Right atrium auricular region (tissue), 2 donors: ENCODE measurements around the gene LRRC58. TPM values are rescaled to one million over a fixed set of nuclear protein-coding genes. Genes with fewer than 3 reads are reported as not detected.

Experiments used
- DNase-seq: peaks from one replicate; pipeline ENCODE4 v3.0.0-alpha.2; 2019; ENCODE audit warnings: low spot score
- H3K27ac ChIP-seq, 2 donors: fragments of 200-600 bp; sonication (generic); 1 replicate in 1 of 2; 2 replicates in 1 of 2; pipeline ENCODE4 v1.5.1; 2016 to 2019
- H3K27me3 ChIP-seq, 2 donors: fragments of 200-600 bp; sonication (generic); one replicate each; pipeline versions ENCODE4 v1.5.1 to v1.6.0; 2017 to 2019
- H3K36me3 ChIP-seq: fragments of 200-600 bp; sonication (generic); one replicate; pipeline ENCODE4 v1.5.1; 2016
- H3K4me1 ChIP-seq, 2 donors: fragments of 200-600 bp; sonication (generic); one replicate each; pipeline versions ENCODE4 v1.5.1 to v1.6.0; 2017 to 2019
- H3K4me3 ChIP-seq, 2 donors: fragments of 200-600 bp; sonication (generic); 1 replicate in 1 of 2; 2 replicates in 1 of 2; pipeline ENCODE4 v1.5.1; 2017 to 2019; ENCODE audit warnings: mild to moderate bottlenecking in 1 of 2, moderate library complexity in 1 of 2
- H3K9me3 ChIP-seq, 2 donors: fragments of 200-600 bp; sonication (generic); one replicate each; pipeline ENCODE4 v1.5.1; 2019
- CTCF ChIP-seq, 2 donors: fragments of 200-600 bp; sonication (generic); IDR thresholded peaks; one replicate each; pipeline ENCODE4 v1.5.1; 2019; ENCODE audit warnings: antibody characterized with exemption in 2 of 2
- microRNA counts, 2 donors: library from miRNA; unstranded; fragments of <30 nt; microRNA quantifications; one replicate each; lab custom pipeline; 2016 to 2017
- total RNA-seq, 2 donors: library from RNA; depleted of rRNA; stranded (reverse); fragments of >200 nt; gene quantifications; one replicate each; pipeline ENCODE4 v1.1.0, GENCODE V29; 2016

The LRRC58 gene
- total RNA-seq, 2 donors from 2014 or later: 15.9 to 17.5 TPM

- TF ChIP-seq CTCF (IDR thresholded peaks at IDR 0.05): no peak
- H3K4me3 ChIP-seq: no peak overlapping the region
- no peaks in the 10 kb centered on the region for H3K9me3 ChIP-seq
- no peaks in the 10 kb centered on the region for H3K27me3 ChIP-seq
- H3K27ac ChIP-seq: no peak overlapping the region
- no peak for DNase-seq
- no peaks in the 10 kb centered on the region for H3K36me3 ChIP-seq
- no peaks in the 10 kb centered on the region for H3K4me1 ChIP-seq
These were observed 73.5 kb downstream of the LRRC58 start for GRCh38 chr3:120275618-120276017.

- H3K27ac ChIP-seq: no peak overlapping the region
These were observed 74.4 kb downstream of the LRRC58 start for GRCh38 chr3:120274739-120275167.

More at GRCh38 chr3:120274739-120275167, 74.4 kb downstream of the LRRC58 start:
- H3K27me3 ChIP-seq: no peaks in the 10 kb centered on the region
- no peak for TF ChIP-seq CTCF (IDR thresholded peaks at IDR 0.05)
- no peak for DNase-seq
- H3K4me1 ChIP-seq: no peaks in the 10 kb centered on the region
- H3K9me3 ChIP-seq: no peaks in the 10 kb centered on the region
- no peak overlapping the region for H3K4me3 ChIP-seq
- H3K36me3 ChIP-seq: no peaks in the 10 kb centered on the region

MicroRNAs within 50 kb of the gene (microRNA counts, 767-probe panel; counts per million panel counts)
- microRNA hsa-miR-198 (lab: Ali Mortazavi, UCI): 0 to 1,279 counts per million in 2 donors

Other genes starting within 250 kb of the LRRC58 start
- gene GPR156, start 64.1 kb downstream of the LRRC58 start, total RNA-seq: under 1 TPM; 0.35 to 0.74 TPM
- 100 to 1,000 TPM; 327 to 380 TPM for gene FSTL1, start 101.6 kb upstream of the LRRC58 start, total RNA-seq
- gene NDUFB4, start 247.0 kb upstream of the LRRC58 start, total RNA-seq: 100 to 1,000 TPM; 244 to 274 TPM